GM20431 (cell line): Measurements from ENCODE around the gene NMT2.

Experiments used
- in situ Hi-C: fragments of 300-500 bp; cut with MseI, MboI; formaldehyde crosslinking; loops from one replicate; pipeline ENCODE4 v1.15.0; 2020; ENCODE audit warnings: low sequenced_read_pairs; ENCODE audit not compliant: unreplicated experiment

NMT2 gene

GRCh38 chr10:15182540-15183207, 14.2 kb upstream of the NMT2 start:
- in situ Hi-C loops, result no loop called here

GRCh38 chr10:15181576-15182156, 13.2 kb upstream of the NMT2 start:
- in situ Hi-C loops, result no loop called here

GRCh38 chr10:15180736-15181135, 12.2 kb upstream of the NMT2 start:
- in situ Hi-C loops, result no loop called here

GRCh38 chr10:15176269-15176668, 7.8 kb upstream of the NMT2 start:
- in situ Hi-C loops, result no loop called here

GRCh38 chr10:15175587-15175986, 7.1 kb upstream of the NMT2 start:
- in situ Hi-C loops, result no loop called here

GRCh38 chr10:15172306-15172840, 3.9 kb upstream of the NMT2 start:
- in situ Hi-C loops, result no loop called here

GRCh38 chr10:15169555-15170401, 1.3 kb upstream of the NMT2 start:
- in situ Hi-C loops, result no loop called here

- in situ Hi-C loops, result no loop called here
These were observed 477 bp upstream of the NMT2 start for GRCh38 chr10:15168786-15169554.

GRCh38 chr10:15167411-15168290, 842 bp downstream of the NMT2 start:
- in situ Hi-C loops, result no loop called here

- in situ Hi-C loops, result no loop called here
These were observed 2.2 kb downstream of the NMT2 start for GRCh38 chr10:15166325-15166724.

- in situ Hi-C loops, result no loop called here
These were observed 5.2 kb downstream of the NMT2 start for GRCh38 chr10:15163253-15163828.

- in situ Hi-C loops, result no loop called here
These were observed 9.5 kb downstream of the NMT2 start for GRCh38 chr10:15158972-15159371.

GRCh38 chr10:15158448-15158847, 10.0 kb downstream of the NMT2 start:
- in situ Hi-C loops, result no loop called here

- in situ Hi-C loops, result no loop called here
These were observed 12.4 kb downstream of the NMT2 start for GRCh38 chr10:15155978-15156656.

- in situ Hi-C loops, result no loop called here
These were observed 15.9 kb downstream of the NMT2 start for GRCh38 chr10:15152556-15152955.

GRCh38 chr10:15150563-15150962, 17.9 kb downstream of the NMT2 start:
- in situ Hi-C loops, result no loop called here

GRCh38 chr10:15149042-15149771, 19.3 kb downstream of the NMT2 start:
- in situ Hi-C loops, result no loop called here
